Measurements from ENCODE around the gene GABRD.

- no peak for TF ChIP-seq CTCF (IDR thresholded peaks at IDR 0.05; ENCODE audit: borderline replicate concordance, extremely low read depth, low read length, poor library complexity, severe bottlenecking)
- no peak for TF ChIP-seq EZH2 (IDR thresholded peaks at IDR 0.05; ENCODE audit: borderline replicate concordance, low read depth, low read length, severe bottlenecking)
Measured at GRCh38 chr1:2049225-2049717, 30.1 kb downstream of the GABRD start.
